ENCODE measurements around the gene PAX4. TPM values are rescaled to one million over a fixed set of nuclear protein-coding genes. Genes with fewer than 3 reads are reported as not detected.
"Not testable (repeated sequence)": the region's sequence is repeated elsewhere in the genome, so short reads cannot be mapped to it uniquely, and the experiment has no call there.

Gene PAX4
- total RNA-seq, 1 experiment from 2014 or later, result 0.07 TPM

GRCh38 chr7:127585044-127585953, 32.6 kb downstream of the PAX4 start, which contains the start of gene GCC1:
TSS of gene GCC1 (minus strand) at chr7:127585596. CDS start at chr7:127585182, 414 bp downstream.
- Histone ChIP-seq H3K36me3 (replicated peaks; ENCODE audit: control insufficient read depth, insufficient read depth, low read length) (peaks cover 8% of the 10 kb centered on the region), H3K4me3 (ENCODE audit: insufficient read depth, low read depth, low read length) (peak within 1 kb of the TSS; percentile 93)

GRCh38 chr7:127584648-127585043, 33.3 kb downstream of the PAX4 start:
- Histone ChIP-seq H3K27me3 (ENCODE audit: control insufficient read depth, insufficient read depth, low read length) (peaks cover 22% of the 10 kb centered on the region), H3K4me3 (ENCODE audit: insufficient read depth, low read depth, low read length) (peak overlapping the region; percentile 93), H3K36me3 (replicated peaks; ENCODE audit: control insufficient read depth, insufficient read depth, low read length) (peaks cover 5% of the 10 kb centered on the region)
- DNase-seq, result no peak

More at GRCh38 chr7:127585044-127585953, 32.6 kb downstream of the PAX4 start, which contains the start of gene GCC1:
- H3K27me3 ChIP-seq (ENCODE audit: control insufficient read depth, insufficient read depth, low read length), result peaks cover 22% of the 10 kb centered on the region
- DNase-seq, result peak; percentile 97

DNA sequence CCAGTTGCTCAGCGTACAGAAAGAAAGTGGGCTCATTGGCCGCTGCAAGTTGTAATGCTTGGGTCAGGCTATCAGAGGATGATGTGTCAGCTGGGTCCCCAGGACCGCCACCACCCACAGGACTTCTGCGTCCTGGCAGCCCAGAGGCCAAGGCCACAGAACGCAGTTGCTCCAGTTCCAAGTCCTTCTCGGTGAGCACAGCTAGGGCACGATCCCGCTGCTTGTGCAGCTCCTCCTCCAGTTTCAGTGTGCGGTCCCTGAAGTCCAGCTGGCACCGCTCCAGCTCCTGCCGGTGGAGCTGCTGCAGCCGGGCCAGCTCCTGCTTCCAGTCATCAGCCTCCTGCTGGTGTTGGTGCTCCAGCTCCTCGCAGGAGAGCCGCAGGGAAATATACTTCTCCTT, 35.6 kb downstream of the PAX4 start:
- Histone ChIP-seq H3K36me3 (replicated peaks; ENCODE audit: control insufficient read depth, insufficient read depth, low read length) (peaks cover 5% of the 10 kb centered on the region), H3K27me3 (ENCODE audit: control insufficient read depth, insufficient read depth, low read length) (peaks cover 17% of the 10 kb centered on the region), H3K4me3 (ENCODE audit: insufficient read depth, low read depth, low read length) (no peak overlapping the region)
- DNase-seq, result no peak

- no peak overlapping the region for H3K4me3 ChIP-seq (ENCODE audit: insufficient read depth, low read depth, low read length)
- DNase-seq, result no peak
Measured at GRCh38 chr7:127581716-127582115, 36.2 kb downstream of the PAX4 start.

GRCh38 chr7:127580612-127581011, 37.3 kb downstream of the PAX4 start:
- Histone ChIP-seq H3K4me3 (ENCODE audit: insufficient read depth, low read depth, low read length) (no peak overlapping the region), H3K36me3 (replicated peaks; ENCODE audit: control insufficient read depth, insufficient read depth, low read length) (peaks cover 5% of the 10 kb centered on the region), H3K27me3 (ENCODE audit: control insufficient read depth, insufficient read depth, low read length) (peaks cover under 1% of the 10 kb centered on the region; the same call in 1 of the 2 replicates)
- DNase-seq, result no peak

More at GRCh38 chr7:127581716-127582115, 36.2 kb downstream of the PAX4 start:
- H3K27me3 ChIP-seq (ENCODE audit: control insufficient read depth, insufficient read depth, low read length), result peaks cover 10% of the 10 kb centered on the region
- peaks cover 5% of the 10 kb centered on the region for H3K36me3 ChIP-seq (replicated peaks; ENCODE audit: control insufficient read depth, insufficient read depth, low read length)

DNA sequence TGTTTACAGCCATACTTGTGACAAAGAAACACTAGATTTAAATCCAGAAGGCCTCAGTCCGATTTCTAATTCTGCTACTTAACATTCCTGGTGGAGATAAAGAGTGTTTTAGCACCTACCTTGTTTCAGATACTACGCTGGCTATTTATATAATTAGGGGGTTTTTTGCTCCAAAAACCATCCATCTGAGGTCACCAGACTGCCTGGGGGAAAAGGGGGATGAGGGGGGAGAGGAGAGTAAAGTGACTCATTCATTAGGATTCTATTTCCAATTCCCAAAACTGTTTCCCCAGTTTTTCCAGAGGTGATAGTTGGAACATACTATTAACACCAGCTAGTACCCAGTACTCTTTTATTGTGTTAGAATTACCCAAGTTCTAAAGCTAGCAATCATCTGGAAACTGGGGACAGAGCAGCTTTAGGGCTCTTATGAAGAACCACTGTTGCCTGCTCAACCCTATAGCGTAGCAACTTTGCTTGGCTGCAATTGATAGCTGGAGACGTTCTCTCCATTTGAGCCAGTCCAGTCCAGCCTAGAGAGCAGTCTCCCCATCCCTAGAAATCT, 39.1 kb downstream of the PAX4 start:
- DNase-seq, result no peak

GRCh38 chr7:127578036-127578684, 39.8 kb downstream of the PAX4 start:
- H3K36me3 ChIP-seq (replicated peaks; ENCODE audit: control insufficient read depth, insufficient read depth, low read length), result peaks cover 5% of the 10 kb centered on the region
- DNase-seq, result no peak
- no peak overlapping the region for H3K4me3 ChIP-seq (ENCODE audit: insufficient read depth, low read depth, low read length)
- H3K27me3 ChIP-seq (ENCODE audit: control insufficient read depth, insufficient read depth, low read length), result no peaks in the 10 kb centered on the region

More for the DNA sequence above, 39.1 kb downstream of the PAX4 start:
- Histone ChIP-seq H3K36me3 (replicated peaks; ENCODE audit: control insufficient read depth, insufficient read depth, low read length) (peaks cover 5% of the 10 kb centered on the region), H3K4me3 (ENCODE audit: insufficient read depth, low read depth, low read length) (no peak overlapping the region), H3K27me3 (ENCODE audit: control insufficient read depth, insufficient read depth, low read length) (no peaks in the 10 kb centered on the region)

DNA sequence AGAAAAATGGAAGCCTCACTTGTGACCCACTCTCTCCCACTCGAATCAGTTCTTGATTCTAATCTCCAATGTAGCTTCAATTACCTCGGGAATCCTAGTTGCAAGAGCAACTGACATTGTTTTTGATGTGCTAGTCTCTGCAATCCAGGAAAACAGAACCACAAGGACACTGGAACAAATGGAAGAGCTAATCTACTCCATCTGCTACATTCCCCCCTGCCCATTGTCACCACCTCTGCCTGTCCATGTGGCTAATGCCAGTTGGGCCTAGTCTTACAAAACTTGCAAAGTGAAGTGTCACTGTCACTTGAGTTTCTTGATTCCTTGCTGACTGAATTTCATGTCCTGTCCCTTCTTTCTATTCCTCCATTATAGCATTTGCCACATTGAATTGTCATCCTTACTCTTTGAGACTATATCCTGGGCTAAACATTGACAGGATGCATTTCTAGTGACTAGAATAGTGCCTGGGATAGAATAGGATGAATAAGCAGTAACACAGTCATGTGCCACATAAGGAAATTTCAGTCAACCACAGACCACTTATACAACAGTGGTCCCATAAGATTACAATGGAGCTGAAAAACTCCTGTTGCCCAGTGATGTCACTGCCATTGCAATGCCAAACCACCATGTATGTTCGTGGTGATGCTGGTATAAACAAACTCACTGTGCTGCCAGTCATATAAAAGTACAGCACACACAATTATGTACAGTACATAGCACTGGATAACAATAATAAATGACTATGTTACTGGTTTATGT, 46.0 kb downstream of the PAX4 start:
- no peak overlapping the region for H3K4me3 ChIP-seq (ENCODE audit: insufficient read depth, low read depth, low read length)
- no peaks in the 10 kb centered on the region for H3K27me3 ChIP-seq (ENCODE audit: control insufficient read depth, insufficient read depth, low read length)
- DNase-seq, result no peak
- H3K36me3 ChIP-seq (replicated peaks; ENCODE audit: control insufficient read depth, insufficient read depth, low read length), result no peaks in the 10 kb centered on the region

- not testable (repeated sequence) for H3K36me3 ChIP-seq (replicated peaks; ENCODE audit: control insufficient read depth, insufficient read depth, low read length); H3K27me3 ChIP-seq (ENCODE audit: control insufficient read depth, insufficient read depth, low read length); DNase-seq; H3K4me3 ChIP-seq (ENCODE audit: insufficient read depth, low read depth, low read length)
Measured at GRCh38 chr7:127568034-127568433, 49.9 kb downstream of the PAX4 start.

DNA sequence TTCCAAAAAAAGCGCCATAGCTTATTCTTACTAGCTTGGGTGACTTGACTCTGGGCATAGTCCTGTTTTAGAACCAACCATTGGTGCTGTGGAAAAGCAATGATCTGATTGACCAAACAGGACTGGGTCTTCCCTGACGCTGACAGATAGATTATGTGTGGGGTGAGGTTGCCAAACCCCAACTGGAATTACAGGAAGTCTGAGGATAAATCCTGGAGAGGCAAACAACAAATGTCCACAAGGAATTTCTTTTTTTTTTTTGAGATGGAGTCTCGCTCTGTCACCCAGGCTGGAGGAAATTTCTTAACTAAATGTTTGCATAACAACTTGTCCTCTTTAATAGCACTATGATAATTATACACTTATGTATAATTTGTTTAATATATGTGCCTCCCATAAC, 51.7 kb downstream of the PAX4 start:
- Histone ChIP-seq H3K36me3 (replicated peaks; ENCODE audit: control insufficient read depth, insufficient read depth, low read length) (no peaks in the 10 kb centered on the region), H3K27me3 (ENCODE audit: control insufficient read depth, insufficient read depth, low read length) (no peaks in the 10 kb centered on the region), H3K4me3 (ENCODE audit: insufficient read depth, low read depth, low read length) (no peak overlapping the region)
- DNase-seq, result no peak

Other genes with a start within 250 kb of the PAX4 start
- gene ZNF800, start 225.4 kb downstream of the PAX4 start, total RNA-seq (2014; rRNA removed; shearing (Covaris generic)), result 2.4 and 4.6 TPM in 2 replicates
- gene GCC1, start 32.5 kb downstream of the PAX4 start, total RNA-seq (2014; rRNA removed; shearing (Covaris generic)), result 8.9 and 9.6 TPM in 2 replicates
- gene ARF5, start 29.7 kb downstream of the PAX4 start, total RNA-seq (2014; rRNA removed; shearing (Covaris generic)), result 180 and 210 TPM in 2 replicates
- gene FSCN3, start 24.4 kb downstream of the PAX4 start, total RNA-seq (2014; rRNA removed; shearing (Covaris generic)), result 0.52 and 5.0 TPM in 2 replicates
- gene SND1, start 34.1 kb upstream of the PAX4 start, total RNA-seq (2014; rRNA removed; shearing (Covaris generic)), result 196 and 205 TPM in 2 replicates